DMS153 (cell line): Measurements from ENCODE around the gene PPARG.

Experiments used
- DNase-seq: peaks from one replicate; lab custom pipeline; 2025; lab: John Stamatoyannopoulos, UW

The PPARG gene

GRCh38 chr3:12313519-12313918, 24.6 kb downstream of the PPARG start:
- DNase-seq: no peak

GRCh38 chr3:12316253-12316652, 27.4 kb downstream of the PPARG start:
- no peak for DNase-seq

- DNase-seq: no peak
Observed at GRCh38 chr3:12316729-12317351, 28.0 kb downstream of the PPARG start.

DNA sequence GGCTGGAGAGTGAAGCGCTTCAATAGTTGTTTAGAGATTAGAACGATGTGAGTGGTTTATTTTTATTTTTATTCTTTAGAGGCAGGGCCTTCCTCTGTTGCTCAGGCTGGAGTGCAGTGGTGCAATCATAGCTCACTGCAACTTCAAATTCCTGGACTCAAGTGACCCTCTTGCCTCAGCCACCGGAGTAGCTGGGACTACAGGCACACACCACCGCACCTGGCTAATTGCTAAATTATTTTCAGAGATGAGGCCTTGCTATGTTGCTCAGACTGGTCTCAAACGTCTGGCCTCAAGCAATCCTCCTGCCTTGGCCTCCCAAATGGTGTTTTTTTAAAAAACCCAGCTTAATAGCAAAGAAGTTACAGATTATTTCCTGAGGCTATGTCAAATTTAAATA, 29.0 kb downstream of the PPARG start:
- no peak for DNase-seq

DNA sequence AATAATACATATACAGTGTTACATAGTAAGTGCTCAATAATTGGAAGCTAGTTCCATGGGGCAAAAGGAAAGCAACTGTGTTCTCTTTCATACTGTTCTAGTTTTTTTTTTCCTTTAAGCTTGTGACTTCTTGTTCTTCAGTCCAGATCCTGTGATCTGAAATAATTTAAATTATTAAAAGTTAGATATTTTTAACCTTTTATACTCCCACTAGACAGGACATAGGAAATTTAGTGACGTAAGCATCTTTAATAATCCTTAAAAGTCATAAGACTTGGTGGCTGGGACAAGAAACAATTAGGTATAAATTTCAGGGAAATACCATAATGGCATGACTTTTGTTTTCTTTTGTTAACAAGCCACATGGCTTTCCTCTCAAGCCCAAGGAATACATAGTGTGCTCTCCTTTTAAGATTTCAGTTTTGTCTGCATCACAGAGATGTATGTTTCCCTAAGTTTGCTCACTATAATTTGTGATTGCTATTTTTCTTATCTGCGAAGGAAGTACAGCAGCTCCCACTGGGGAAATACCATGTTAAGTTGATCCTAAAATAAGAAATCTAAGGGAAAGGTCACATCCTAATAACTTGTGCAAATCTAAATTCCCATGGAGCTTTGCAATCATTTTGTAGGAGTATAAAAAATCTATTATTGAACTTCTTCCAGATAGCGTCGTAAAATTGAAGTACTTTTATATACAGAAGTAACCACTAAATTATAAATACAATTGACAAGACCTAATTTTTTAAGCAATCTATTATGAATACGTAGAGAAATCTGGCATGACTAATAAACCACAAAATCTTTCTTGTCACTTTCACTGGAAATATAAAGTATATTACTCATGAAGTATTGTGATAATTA, 30.1 kb downstream of the PPARG start:
- no peak for DNase-seq

- no peak for DNase-seq
Observed at GRCh38 chr3:12321015-12321414, 32.1 kb downstream of the PPARG start.

GRCh38 chr3:12323237-12323636, 34.4 kb downstream of the PPARG start:
- DNase-seq: no peak

DNA sequence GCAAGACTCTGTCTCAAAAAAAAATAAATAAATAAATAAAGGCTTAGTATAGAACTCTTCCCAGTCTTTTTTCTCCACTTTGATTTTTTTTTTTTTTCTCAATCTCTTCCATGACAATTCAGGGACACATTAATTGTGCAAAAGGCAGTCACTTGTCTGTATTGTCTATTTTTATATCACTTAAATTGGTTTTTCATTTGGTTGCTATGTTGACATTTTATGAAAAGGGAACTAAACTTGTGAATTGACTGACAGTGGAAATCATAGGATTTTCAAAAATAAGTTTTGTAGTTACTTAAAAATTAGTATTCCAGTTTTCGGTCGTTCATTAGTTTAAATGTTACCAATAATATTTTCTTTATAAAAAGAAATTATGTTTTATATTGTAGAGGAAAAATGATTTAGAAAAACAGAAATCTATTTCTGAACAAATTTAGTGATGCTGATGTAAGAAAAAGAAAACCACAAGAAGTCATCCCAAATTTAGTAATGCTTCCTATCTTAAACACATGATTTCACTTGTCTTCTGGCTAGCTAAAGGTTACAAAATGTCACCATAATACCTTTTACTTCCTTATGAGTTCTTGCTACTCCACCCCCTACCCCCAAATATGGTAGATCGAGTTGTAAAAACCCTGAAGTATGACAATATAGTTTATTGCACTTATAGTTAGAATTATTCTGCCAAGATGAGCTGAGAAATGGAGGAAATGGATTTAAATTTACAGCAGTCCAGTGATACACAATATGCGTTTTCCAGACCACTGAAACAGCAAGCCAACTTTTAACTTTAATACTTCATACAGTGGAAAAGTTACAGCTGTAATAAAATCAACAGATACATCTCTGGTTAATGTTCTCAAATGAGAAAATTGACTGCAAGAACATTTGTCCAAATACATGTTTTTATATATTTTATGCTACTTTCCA, 37.0 kb downstream of the PPARG start:
- DNase-seq: no peak

- DNase-seq: no peak
Observed at GRCh38 chr3:12327021-12327420, 38.2 kb downstream of the PPARG start.

DNA sequence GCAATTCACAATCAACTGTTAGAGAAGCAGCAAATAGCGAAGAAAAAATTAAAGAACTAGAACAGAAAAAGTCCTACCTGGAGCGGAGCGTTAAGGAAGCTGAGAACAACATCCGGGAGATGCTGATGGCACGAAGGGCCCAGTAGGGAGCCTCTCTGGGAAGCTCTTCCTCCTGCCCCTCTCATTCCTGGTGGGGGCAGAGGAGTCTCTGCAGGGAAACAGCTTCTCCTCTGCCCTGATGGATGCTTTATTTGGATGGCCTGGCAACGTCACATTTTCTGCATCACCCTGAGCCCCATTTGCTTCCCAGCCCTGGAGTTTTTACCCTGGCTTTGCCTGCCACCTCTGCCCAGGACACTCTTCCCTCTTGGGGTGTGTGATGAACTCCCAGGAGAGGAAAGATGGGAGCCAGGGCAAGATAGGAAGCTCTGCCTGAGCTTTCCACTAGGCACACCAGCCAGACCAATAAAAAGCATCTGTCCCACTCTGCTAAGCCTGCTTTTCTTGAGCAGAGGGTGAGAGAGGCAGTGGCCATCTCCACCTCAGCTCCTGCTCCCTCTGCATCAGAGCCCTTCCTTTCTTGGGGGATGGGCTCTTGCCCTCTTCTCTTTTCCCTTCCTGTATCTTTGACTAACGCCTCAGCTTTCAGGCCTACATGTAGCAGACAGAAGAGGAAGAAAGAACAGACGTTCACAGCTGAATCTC, 39.4 kb downstream of the PPARG start:
- no peak for DNase-seq

GRCh38 chr3:12328837-12329462, 40.1 kb downstream of the PPARG start:
- no peak for DNase-seq

- DNase-seq: no peak
Observed at GRCh38 chr3:12334786-12335185, 45.9 kb downstream of the PPARG start.

DNA sequence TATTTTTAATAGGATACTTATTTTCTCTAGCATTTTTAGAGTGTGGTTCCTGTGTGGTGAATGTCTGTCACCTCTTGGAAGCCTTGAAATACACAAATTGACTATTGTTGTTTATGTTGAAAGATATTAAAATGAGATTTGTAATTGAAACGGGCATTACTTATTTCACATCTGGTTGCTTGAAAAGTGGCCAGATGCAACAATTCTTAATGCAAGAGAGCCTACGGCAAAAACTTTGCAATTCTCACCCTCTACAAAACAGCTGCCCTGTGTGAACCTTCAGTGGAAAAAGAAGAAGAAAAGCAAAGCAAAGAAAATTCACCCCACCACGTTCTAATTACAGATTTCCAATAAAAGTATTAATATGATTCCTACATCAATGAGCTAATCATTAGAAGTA, 46.6 kb downstream of the PPARG start:
- DNase-seq: no peak

DNA sequence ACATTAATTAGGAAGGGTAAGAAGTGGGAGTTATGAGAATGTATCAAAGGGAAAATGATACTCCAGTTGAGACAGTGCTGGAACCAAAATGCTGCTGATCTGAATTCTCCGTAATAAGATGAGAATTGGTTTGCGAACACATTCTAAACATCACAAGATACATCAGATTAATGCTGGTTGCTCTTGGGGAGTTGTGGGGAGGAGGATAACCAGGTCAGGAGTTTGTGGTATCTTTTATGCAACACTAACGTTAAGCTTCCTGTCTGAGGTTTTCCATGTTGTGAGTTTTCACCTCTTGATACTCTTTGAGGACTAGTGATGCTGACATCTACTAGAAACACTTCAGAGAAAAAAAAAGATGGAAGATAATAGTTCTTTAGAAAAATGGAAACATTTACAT, 47.2 kb downstream of the PPARG start:
- no peak for DNase-seq

DNA sequence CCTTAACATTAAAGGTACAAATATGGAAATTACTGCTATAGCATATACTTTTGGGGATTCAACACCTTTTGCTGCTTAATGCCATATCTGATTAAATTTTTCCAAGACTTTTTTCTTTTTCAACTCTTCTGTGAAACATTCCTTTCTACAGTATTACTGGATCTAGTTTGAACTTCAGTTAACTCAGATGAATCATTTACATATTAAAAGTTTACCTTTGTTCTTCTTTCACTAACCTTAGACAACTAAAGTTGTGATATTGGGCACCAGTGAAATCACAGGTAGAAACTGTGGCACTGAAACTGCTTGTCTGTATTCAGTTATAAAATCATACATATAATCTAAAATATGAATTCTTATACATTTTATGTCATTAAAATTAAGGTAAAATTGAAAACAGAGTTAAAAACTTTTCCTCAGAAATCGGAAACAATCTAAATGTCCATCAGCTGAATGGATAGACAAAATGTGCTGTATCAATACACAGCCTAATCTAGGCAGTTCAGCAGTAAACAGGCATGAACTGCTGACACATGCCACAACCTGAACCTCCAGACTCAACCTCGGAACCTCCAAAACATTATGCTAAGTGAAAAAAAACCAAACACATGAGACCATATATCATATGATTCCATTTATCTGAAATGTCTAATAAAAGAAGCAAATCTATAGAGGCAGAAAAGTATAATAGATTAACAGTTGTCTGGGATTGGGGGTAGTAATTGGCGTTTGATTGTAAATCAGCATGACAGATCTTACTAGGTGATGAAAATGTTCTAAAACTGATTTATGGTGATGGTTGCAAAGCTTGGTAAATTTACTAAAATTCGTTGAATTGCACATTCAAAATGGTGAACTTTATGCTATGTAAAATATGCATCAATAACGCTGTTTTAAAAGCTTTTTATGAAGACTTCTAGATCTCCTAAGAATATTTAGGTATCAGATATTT, 50.0 kb downstream of the PPARG start:
- DNase-seq: no peak

GRCh38 chr3:12339701-12340480, 51.0 kb downstream of the PPARG start:
- DNase-seq: no peak

DNA sequence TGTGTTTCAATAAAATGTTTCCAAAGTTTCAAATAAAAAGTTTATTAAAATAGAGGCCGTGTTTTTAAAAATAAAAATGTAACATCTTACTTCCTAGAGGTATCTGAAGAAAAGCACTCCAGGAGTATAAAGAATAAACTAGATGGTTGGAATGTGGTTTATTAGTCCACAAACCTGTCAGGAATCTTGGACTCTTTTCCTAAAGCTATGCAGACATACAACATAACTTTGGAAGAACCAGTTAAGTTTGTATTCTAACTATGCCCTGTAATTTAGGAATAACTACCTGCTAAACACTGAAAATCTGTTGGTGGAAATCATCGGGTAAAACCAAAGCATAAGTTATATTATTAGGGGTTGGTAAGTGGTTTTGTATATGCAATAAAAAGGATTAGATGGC, 51.6 kb downstream of the PPARG start:
- no peak for DNase-seq

GRCh38 chr3:12342151-12342550, 53.3 kb downstream of the PPARG start:
- DNase-seq: no peak

- DNase-seq: no peak
Observed at GRCh38 chr3:12343047-12343501, 54.2 kb downstream of the PPARG start.
